Activated CD8-positive, alpha-beta memory T cell treated with anti-CD3 and anti-CD28 coated beads, Interleukin-2, amount 50 U/mL, for 24 hours (primary cell): Measurements from ENCODE around the gene KMT2D.

Experiments
- DNase-seq: peaks from one replicate; pipeline ENCODE4 v3.0.0-alpha.2; 2020; ENCODE audit errors: extremely low read depth

KMT2D gene

GRCh38 chr12:49060237-49061156 lies at the start of gene KMT2D:
Gene KMT2D, minus strand, starts transcription at chr12:49060794. Its CDS starts 5,470 bp downstream, at chr12:49055324.
- DNase-seq = peak; percentile 57

- no peak for DNase-seq
These were observed 49.3 kb upstream of the KMT2D start for GRCh38 chr12:49109641-49110463.

GRCh38 chr12:49108958-49109404 lies 48.4 kb upstream of the KMT2D start:
- DNase-seq = no peak

GRCh38 chr12:49105504-49106084 lies 45.0 kb upstream of the KMT2D start:
- DNase-seq = no peak

- DNase-seq = no peak
These were observed 44.2 kb upstream of the KMT2D start for GRCh38 chr12:49104822-49105221.

GRCh38 chr12:49100380-49100779 lies 39.8 kb upstream of the KMT2D start:
- DNase-seq = no peak

- no peak for DNase-seq
These were observed 38.1 kb upstream of the KMT2D start for GRCh38 chr12:49098703-49099102.

DNA sequence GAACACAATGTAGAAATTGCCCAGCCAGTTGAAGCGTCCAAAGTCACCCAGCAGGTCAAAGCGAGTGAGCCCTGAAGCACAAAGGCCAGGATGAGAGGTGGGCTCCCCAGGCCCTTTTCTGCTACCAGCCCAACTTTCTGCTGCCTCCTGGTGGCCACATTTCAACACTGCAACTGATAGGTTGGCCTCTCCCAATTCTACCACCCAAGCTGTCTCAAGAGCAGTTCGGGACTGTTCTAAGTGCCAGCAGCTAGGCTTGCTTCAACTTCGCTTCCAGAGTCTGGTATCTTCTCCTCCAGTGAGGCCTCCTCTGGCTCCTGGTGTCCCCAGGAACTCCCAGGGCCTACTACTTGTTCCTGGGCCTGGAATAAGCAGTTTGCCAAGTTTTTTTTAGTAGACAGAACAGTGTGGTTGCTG lies 37.4 kb upstream of the KMT2D start:
- DNase-seq = peak; percentile 37

DNA sequence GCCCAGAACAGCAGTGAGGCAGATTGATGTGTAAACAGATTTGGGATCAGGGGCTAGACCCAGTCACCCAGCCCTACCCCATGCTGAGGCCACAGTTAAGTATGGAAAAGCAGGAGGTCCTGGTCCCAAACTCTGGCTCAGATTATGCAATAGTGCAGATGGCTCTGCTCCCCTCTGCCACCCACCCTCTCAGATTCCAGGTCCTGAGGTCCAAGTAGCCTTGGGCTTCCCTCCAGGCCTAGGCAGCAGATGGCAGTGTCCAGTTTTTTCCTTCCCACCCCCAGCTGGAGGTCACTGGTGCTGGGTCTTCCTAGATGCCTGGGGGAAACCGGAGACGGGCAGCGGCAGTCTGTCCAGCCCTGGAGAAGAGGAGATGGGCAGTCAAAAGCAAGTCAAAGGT lies 36.8 kb upstream of the KMT2D start:
- DNase-seq = no peak

DNA sequence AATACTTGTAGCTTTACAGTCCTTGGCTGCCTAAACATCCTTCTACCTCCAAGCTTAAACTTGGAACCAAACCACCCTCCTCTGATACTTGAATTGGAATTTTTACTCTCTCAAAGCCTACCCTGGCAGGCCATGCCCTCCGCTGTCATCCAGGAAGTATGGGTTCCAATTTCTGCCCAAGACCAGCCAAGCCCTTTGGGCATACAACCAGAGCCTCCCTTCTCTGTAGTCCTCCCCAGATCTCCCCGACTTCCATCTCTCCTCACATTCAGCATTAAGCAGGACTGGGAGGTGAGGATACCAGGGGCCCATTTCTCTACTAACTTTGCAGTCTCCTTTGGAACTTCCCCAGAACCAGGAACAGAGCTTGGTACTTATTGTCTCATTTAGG lies 34.4 kb upstream of the KMT2D start:
- DNase-seq = no peak

DNA sequence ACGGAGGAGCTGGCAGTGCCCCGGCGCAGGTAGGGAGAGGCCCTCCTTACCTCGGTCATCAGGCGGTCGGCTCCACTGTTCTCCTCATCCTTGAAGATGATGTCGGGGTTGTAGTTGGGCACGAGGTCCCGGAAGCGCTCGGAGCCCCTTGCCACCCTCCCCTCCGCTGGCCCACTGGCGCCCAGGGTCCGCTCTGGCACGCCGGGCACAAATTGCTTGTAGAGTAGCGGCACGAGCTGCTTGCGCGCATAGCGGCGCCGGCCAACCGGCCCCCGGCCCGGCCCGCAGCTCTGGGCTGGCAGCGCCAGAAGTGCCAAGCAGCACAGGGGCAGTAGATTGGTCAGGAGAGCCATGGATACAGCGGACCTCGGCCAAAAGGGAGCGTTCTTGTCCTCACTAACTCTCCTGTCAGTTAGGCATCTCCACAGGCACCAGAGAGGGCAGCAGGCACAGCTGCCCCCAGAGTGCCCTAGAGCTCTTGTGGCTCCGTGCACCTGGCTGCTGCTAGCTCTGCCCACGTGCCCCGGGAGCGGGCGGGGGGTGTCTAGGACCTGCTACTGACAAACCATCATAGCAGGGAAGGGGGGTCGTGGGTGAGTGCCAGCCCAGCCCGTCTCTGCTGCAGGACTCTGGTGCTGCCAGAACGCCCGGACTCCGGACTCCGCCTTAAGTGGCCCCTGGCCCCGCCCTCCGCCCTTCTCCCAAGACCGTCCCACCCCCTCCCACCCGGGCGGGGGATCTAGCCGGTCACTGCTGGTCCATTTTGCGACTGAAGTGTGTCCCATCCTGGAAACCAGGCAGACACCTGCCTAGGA lies 33.8 kb upstream of the KMT2D start, which contains the start of gene DHH:
Gene DHH (minus strand): TSS at position 642 of the 815 bp plus-strand sequence. CDS start 289 bp downstream, at position 353.
- no peak for DNase-seq

GRCh38 chr12:49093792-49094159 lies 33.2 kb upstream of the KMT2D start:
- DNase-seq = no peak

DNA sequence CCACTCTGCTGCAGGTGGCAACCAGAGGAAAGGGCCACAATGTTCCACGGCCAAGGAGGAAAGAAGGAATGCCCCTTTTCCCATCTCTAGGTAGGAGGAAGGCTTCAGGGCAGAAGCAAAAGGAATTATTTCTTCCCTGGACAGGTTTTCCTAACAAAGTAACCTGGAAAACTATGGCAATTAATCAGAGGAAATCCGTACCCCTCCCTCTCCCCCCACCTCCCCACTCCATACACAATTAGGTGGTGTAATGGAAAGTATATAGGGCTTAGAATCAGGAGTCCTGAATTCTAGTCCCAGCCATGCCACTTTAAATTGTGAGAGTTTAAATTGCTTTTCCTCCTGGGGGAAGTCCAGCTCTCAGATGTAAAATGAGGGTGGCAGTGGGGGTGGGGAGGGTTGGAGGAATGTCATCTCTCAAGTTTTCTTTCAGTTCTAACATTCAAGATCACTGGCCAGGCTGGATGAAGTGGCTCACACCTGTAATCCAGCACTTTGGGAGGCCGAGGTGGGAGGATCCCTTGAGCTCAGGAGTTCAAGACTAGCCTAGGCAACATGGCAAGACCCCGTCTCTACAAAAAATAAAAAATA lies 32.3 kb upstream of the KMT2D start:
- DNase-seq = no peak

DNA sequence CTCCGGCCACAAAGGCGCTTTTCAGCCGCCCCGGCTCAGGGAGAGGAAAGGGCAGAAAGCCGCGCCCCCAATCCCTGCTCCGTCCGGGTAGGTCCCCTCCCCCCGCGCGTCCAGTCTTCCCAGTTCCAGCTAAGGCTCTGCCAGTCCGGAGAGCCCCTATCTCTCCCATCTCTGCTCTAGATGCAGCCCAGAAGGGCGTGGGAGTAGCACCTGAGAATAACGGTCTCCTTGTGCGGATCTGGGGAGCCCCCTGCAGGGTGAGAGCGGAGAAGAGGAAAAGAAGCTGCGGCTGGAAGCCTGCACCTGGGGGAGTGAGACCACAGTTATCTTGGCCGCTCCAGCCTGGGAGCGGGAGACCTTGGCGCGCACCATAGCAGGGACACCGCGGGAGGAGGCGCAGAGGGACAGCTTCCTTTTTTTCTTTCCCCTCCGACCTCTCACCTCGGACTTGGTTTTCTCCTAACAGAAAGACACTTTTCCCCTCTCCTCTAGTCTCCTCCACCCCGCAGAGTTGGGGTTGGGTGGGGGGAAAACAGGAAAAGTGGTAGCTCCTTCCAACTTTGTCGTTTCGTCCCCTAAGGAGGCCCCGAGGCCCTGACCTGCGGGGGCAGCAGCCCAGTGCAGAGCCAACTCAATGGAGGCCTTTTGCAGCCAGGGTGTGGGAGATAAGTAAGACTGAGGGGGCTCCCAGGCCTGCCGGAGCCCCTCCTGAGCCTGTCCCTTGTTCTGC lies 31.7 kb upstream of the KMT2D start:
- DNase-seq = no peak

- DNase-seq = no peak
These were observed 31.2 kb upstream of the KMT2D start for GRCh38 chr12:49091836-49092085.

DNA sequence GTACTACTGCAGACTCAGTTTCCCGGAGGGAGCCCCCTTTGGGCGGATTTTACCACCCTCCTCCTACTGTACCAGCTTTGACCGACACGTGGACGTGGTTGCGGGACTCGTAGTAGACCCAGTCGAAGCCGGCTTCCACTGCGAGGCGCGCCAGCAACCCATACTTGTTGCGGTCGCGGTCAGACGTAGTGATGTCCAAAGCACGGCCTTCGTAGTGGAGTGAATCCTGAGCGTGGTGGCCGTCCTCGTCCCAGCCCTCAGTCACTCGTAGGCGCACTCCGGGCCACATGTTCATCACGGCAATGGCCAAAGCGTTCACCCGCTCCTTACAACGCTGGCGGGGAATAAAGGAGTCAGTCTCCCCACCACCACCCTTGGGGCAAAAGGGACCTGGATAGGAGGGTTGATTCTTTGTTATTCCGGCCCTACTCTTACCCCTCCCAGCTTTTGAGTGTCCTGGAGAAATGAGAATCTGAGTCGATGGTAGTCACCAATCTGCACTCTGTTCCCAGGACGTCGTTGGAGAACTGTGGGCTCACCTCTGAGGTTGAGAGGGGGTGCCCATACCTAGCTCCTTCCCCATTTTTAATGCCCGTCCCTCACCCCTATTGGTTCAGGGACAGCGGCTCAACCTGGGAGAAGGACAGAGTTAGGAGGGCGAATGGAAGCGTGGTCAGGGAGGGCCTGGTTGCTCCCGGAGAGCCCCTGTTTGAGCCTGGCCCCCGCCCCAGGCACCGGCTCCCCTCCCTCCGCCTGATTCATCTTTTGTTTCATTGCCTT lies 30.7 kb upstream of the KMT2D start:
- no peak for DNase-seq

- DNase-seq = no peak
These were observed 29.5 kb upstream of the KMT2D start for GRCh38 chr12:49089821-49090773.

- DNase-seq = no peak
These were observed 28.3 kb upstream of the KMT2D start for GRCh38 chr12:49088932-49089330.
